DND-41 (cell line): ENCODE data around the gene GAS7.
A peak's percentile ranks its signal among the peaks of the same experiment; 100 is the strongest.

ENCODE experiments used
- ATAC-seq: fragments of 200-7000 bp; cut with Tn5 transposase; 3 replicates; pipeline ENCODE4 v1.9.1; 2021; ENCODE audit warnings: low read depth; ENCODE audit not compliant: insufficient read depth
- DNase-seq: peaks from one replicate; pipeline ENCODE4 v3.0.0-alpha.2; 2020
- H2AFZ ChIP-seq: 2 replicates; pipeline ENCODE4 v1.6.0; 2012; ENCODE audit warnings: low read depth, low read length
- H3K27ac ChIP-seq: 2 replicates; pipeline ENCODE4 v1.5.1; 2012; ENCODE audit warnings: low read length, inconsistent platforms
- H3K27me3 ChIP-seq: fragments of 200-600 bp; sonication (generic); 2 replicates; pipeline ENCODE4 v1.6.0; 2012; ENCODE audit warnings: low read length, mild to moderate bottlenecking, inconsistent platforms; ENCODE audit not compliant: insufficient read depth, poor library complexity
- H3K36me3 ChIP-seq: 2 replicates; pipeline ENCODE4 v1.5.1; 2012; ENCODE audit warnings: low read length, inconsistent platforms; ENCODE audit not compliant: insufficient read depth
- H3K4me1 ChIP-seq: 2 replicates; pipeline ENCODE4 v1.5.1; 2012; ENCODE audit warnings: mild to moderate bottlenecking, low read length; ENCODE audit not compliant: insufficient read depth
- H3K4me2 ChIP-seq: 2 replicates; pipeline ENCODE4 v1.6.0; 2012; ENCODE audit warnings: mild to moderate bottlenecking, moderate library complexity, low read length, inconsistent platforms; ENCODE audit not compliant: insufficient read depth
- H3K4me3 ChIP-seq, 2 experiments: fragments of 200-600 bp in 1 of 2; shearing (Covaris generic) in 1 of 2; 2 replicates each; pipeline ENCODE4 v1.5.1; 2012 to 2016; ENCODE audit warnings: inconsistent platforms in 2 of 2, low read length in 2 of 2, mild to moderate bottlenecking in 2 of 2, low read depth in 1 of 2, moderate library complexity in 1 of 2
- H3K79me2 ChIP-seq: 2 replicates; pipeline ENCODE4 v1.6.0; 2012; ENCODE audit warnings: low read length, inconsistent platforms; ENCODE audit not compliant: insufficient read depth
- H3K9ac ChIP-seq: 2 replicates; pipeline ENCODE4 v1.6.0; 2012; ENCODE audit warnings: low read depth, mild to moderate bottlenecking, inconsistent platforms, low read length, moderate library complexity
- H3K9me3 ChIP-seq: 2 replicates; pipeline ENCODE4 v1.5.1; 2012; ENCODE audit warnings: low read length, moderate library complexity, mild to moderate bottlenecking, inconsistent platforms; ENCODE audit not compliant: insufficient read depth, severe bottlenecking
- H4K20me1 ChIP-seq: 2 replicates; pipeline ENCODE4 v1.6.0; 2012; ENCODE audit warnings: low read length; ENCODE audit not compliant: insufficient read depth
- CTCF ChIP-seq: IDR thresholded peaks from 2 replicates; pipeline ENCODE4 v1.5.1; 2012; ENCODE audit warnings: borderline replicate concordance, low read length, moderate library complexity, mild to moderate bottlenecking; ENCODE audit not compliant: poor library complexity, severe bottlenecking; ENCODE audit errors: extremely low read depth
- EZH2 ChIP-seq: IDR thresholded peaks from 3 replicates; pipeline ENCODE4 v1.6.1; 2012; ENCODE audit warnings: borderline replicate concordance, low read depth, mild to moderate bottlenecking, moderate library complexity, low read length, inconsistent platforms; ENCODE audit not compliant: severe bottlenecking

Gene GAS7

GRCh38 chr17:9890124-9890523 is 308.3 kb downstream of the GAS7 start:
- DNase-seq (peak; percentile 42), ATAC-seq (peak; percentile 78)

GRCh38 chr17:9887508-9887907 is 310.9 kb downstream of the GAS7 start:
- H3K9me3 ChIP-seq: peaks cover 8% of the 10 kb centered on the region
- ATAC-seq: no peak
- no peak overlapping the region for H3K4me3 ChIP-seq
- H3K4me1 ChIP-seq: no peaks in the 10 kb centered on the region
- TF ChIP-seq CTCF (no peak), EZH2 (no peak)
- no peak overlapping the region for H3K9ac ChIP-seq
- H3K4me2 ChIP-seq: no peak overlapping the region
- no peaks in the 10 kb centered on the region for H3K27me3 ChIP-seq
- H3K27ac ChIP-seq: no peak overlapping the region
- no peak for DNase-seq
- no peaks in the 10 kb centered on the region for H3K79me2 ChIP-seq
- no peaks in the 10 kb centered on the region for H4K20me1 ChIP-seq
- H2AFZ ChIP-seq: no peak overlapping the region
- H3K36me3 ChIP-seq: no peaks in the 10 kb centered on the region

More at GRCh38 chr17:9890124-9890523, 308.3 kb downstream of the GAS7 start:
- Histone ChIP-seq H3K4me1 (no peaks in the 10 kb centered on the region), H3K9me3 (no peaks in the 10 kb centered on the region), H3K36me3 (no peaks in the 10 kb centered on the region), H3K27ac (no peak overlapping the region), H2AFZ (no peak overlapping the region), H3K4me3 (no peak overlapping the region), H4K20me1 (no peaks in the 10 kb centered on the region), H3K79me2 (no peaks in the 10 kb centered on the region), H3K9ac (no peak overlapping the region), H3K27me3 (no peaks in the 10 kb centered on the region), H3K4me2 (no peak overlapping the region)
- TF ChIP-seq EZH2 (no peak), CTCF (peak; percentile 70)

GRCh38 chr17:9886141-9886930 is 312.1 kb downstream of the GAS7 start:
- no peak overlapping the region for H3K4me2 ChIP-seq
- no peak overlapping the region for H3K9ac ChIP-seq
- no peak overlapping the region for H2AFZ ChIP-seq
- TF ChIP-seq EZH2: no peak
- TF ChIP-seq CTCF: no peak
- H3K4me3 ChIP-seq: no peak overlapping the region
- H3K27me3 ChIP-seq: no peaks in the 10 kb centered on the region
- no peaks in the 10 kb centered on the region for H3K4me1 ChIP-seq
- H3K36me3 ChIP-seq: no peaks in the 10 kb centered on the region
- H3K9me3 ChIP-seq: peaks cover 12% of the 10 kb centered on the region
- no peak for DNase-seq
- no peak for ATAC-seq
- H4K20me1 ChIP-seq: no peaks in the 10 kb centered on the region
- H3K27ac ChIP-seq: no peak overlapping the region
- no peaks in the 10 kb centered on the region for H3K79me2 ChIP-seq

- Histone ChIP-seq H4K20me1 (no peaks in the 10 kb centered on the region), H3K4me1 (no peaks in the 10 kb centered on the region), H2AFZ (no peak overlapping the region), H3K79me2 (no peaks in the 10 kb centered on the region), H3K27ac (no peak overlapping the region), H3K4me3 (no peak overlapping the region), H3K9ac (no peak overlapping the region), H3K27me3 (no peaks in the 10 kb centered on the region), H3K36me3 (no peaks in the 10 kb centered on the region), H3K9me3 (peaks cover 12% of the 10 kb centered on the region), H3K4me2 (no peak overlapping the region)
- DNase-seq: no peak
- no peak for ATAC-seq
- TF ChIP-seq CTCF (no peak), EZH2 (no peak)
Observed at GRCh38 chr17:9883451-9883850, 315.0 kb downstream of the GAS7 start.
